ENCODE measurements around the gene BNC2. TPM values are rescaled to one million over a fixed set of nuclear protein-coding genes. Genes with fewer than 3 reads are reported as not detected.

BNC2 gene
- total RNA-seq, 1 experiment from 2014 or later, result 5.7 TPM

DNA sequence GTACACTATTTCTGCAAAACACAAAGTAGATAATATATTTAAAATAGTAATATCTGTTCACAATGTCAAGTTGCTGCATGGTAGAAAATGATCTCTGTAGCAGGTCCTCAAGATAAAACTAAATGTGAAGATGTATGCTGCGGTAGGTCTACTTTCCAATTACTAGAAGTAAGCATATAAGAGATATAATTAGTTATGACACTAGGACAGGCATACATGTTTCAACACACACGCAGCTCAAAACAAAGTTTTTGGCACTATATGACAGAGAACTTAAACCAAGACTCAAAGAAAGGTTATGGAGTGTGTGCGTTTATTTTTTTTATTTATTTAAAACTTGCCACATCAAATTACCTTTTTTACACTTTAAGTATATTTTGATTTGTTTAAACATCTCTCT lies 23.5 kb downstream of the BNC2 start:
- in situ Hi-C loops (cut with HindIII; ENCODE audit: low pct_unique_long_range_greater_than_20kb, low sequenced_read_pairs) (no loop called here), intact Hi-C loops (cut with micrococcal nuclease; ENCODE audit: unreplicated experiment) (no loop called here)
- no peak overlapping the region for H3K4me3 ChIP-seq (ENCODE audit: low read depth in 2 of 2, low read length in 2 of 2)
- DNase-seq (ENCODE audit: low read depth, low spot score) (no peak), ATAC-seq (no peak)
- H3K27me3 ChIP-seq (ENCODE audit: control insufficient read depth, insufficient read depth, low read length), result no peaks in the 10 kb centered on the region
- ChIA-PET CTCF (no interaction called here), POLR2A (no interaction called here)
- H3K36me3 ChIP-seq (ENCODE audit: control insufficient read depth, insufficient read depth, low read length), result no peaks in the 10 kb centered on the region
- H3K9me3 ChIP-seq (ENCODE audit: control insufficient read depth, insufficient read depth, low read depth, low read length), result no peaks in the 10 kb centered on the region
- BruUV-seq (replicated peaks), result no TSS peak
- no peaks in the 10 kb centered on the region for H3K4me1 ChIP-seq (ENCODE audit: control insufficient read depth, insufficient read depth, low read length)
- TF ChIP-seq SIN3A (IDR thresholded peaks at IDR 0.05; ENCODE audit: borderline replicate concordance, insufficient read depth, low read depth, low read length), result no peak
- TF ChIP-seq POLR2AphosphoS5 (IDR thresholded peaks at IDR 0.05; ENCODE audit: low read depth, low read length), result no peak
- TF ChIP-seq, protein P1, sequence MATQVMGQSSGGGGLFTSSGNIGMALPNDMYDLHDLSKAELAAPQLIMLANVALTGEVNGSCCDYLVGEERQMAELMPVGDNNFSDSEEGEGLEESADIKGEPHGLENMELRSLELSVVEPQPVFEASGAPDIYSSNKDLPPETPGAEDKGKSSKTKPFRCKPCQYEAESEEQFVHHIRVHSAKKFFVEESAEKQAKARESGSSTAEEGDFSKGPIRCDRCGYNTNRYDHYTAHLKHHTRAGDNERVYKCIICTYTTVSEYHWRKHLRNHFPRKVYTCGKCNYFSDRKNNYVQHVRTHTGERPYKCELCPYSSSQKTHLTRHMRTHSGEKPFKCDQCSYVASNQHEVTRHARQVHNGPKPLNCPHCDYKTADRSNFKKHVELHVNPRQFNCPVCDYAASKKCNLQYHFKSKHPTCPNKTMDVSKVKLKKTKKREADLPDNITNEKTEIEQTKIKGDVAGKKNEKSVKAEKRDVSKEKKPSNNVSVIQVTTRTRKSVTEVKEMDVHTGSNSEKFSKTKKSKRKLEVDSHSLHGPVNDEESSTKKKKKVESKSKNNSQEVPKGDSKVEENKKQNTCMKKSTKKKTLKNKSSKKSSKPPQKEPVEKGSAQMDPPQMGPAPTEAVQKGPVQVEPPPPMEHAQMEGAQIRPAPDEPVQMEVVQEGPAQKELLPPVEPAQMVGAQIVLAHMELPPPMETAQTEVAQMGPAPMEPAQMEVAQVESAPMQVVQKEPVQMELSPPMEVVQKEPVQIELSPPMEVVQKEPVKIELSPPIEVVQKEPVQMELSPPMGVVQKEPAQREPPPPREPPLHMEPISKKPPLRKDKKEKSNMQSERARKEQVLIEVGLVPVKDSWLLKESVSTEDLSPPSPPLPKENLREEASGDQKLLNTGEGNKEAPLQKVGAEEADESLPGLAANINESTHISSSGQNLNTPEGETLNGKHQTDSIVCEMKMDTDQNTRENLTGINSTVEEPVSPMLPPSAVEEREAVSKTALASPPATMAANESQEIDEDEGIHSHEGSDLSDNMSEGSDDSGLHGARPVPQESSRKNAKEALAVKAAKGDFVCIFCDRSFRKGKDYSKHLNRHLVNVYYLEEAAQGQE (IDR thresholded peaks at IDR 0.05; ENCODE audit: insufficient read depth in 1 of 2, low read depth in 2 of 2, low read length in 1 of 2), result no peak
- TF ChIP-seq TCF7L2 (IDR thresholded peaks at IDR 0.05; ENCODE audit: low read depth, low read length), result no peak
- TF ChIP-seq, protein P2, sequence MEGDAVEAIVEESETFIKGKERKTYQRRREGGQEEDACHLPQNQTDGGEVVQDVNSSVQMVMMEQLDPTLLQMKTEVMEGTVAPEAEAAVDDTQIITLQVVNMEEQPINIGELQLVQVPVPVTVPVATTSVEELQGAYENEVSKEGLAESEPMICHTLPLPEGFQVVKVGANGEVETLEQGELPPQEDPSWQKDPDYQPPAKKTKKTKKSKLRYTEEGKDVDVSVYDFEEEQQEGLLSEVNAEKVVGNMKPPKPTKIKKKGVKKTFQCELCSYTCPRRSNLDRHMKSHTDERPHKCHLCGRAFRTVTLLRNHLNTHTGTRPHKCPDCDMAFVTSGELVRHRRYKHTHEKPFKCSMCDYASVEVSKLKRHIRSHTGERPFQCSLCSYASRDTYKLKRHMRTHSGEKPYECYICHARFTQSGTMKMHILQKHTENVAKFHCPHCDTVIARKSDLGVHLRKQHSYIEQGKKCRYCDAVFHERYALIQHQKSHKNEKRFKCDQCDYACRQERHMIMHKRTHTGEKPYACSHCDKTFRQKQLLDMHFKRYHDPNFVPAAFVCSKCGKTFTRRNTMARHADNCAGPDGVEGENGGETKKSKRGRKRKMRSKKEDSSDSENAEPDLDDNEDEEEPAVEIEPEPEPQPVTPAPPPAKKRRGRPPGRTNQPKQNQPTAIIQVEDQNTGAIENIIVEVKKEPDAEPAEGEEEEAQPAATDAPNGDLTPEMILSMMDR (IDR thresholded peaks at IDR 0.05), result no peak
- no peak overlapping the region for H3K27ac ChIP-seq (ENCODE audit: low read length)

DNA sequence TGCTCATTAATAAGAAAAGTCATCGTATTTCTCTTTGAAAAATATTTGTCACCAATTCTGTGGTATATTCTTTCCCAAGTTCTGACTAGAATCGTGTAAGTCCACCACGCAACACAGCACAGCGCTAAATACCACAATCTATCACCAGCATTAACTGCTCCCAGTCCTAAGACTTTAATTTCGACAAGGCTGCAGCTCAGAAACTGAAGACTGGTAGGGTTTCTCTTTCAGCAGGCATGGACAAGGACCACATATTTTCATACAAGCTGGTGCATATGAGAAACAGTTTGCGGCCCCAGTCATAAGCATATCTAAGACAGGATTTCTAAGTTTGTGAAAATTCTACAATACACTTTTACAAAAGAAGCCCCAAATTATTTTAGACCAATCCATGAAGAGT lies 24.1 kb downstream of the BNC2 start:
- Histone ChIP-seq H3K27ac (ENCODE audit: low read length) (no peak overlapping the region), H3K36me3 (ENCODE audit: control insufficient read depth, insufficient read depth, low read length) (no peaks in the 10 kb centered on the region), H3K9me3 (ENCODE audit: control insufficient read depth, insufficient read depth, low read depth, low read length) (no peaks in the 10 kb centered on the region), H3K4me1 (ENCODE audit: control insufficient read depth, insufficient read depth, low read length) (no peaks in the 10 kb centered on the region), H3K27me3 (ENCODE audit: control insufficient read depth, insufficient read depth, low read length) (no peaks in the 10 kb centered on the region), H3K4me3 (ENCODE audit: low read depth in 2 of 2, low read length in 2 of 2) (no peak overlapping the region)
- ChIA-PET CTCF (no interaction called here), POLR2A (no interaction called here)
- no TSS peak for BruUV-seq (replicated peaks)
- TF ChIP-seq, protein P2 (IDR thresholded peaks at IDR 0.05), result no peak
- TF ChIP-seq, protein P1 (IDR thresholded peaks at IDR 0.05; ENCODE audit: insufficient read depth in 1 of 2, low read depth in 2 of 2, low read length in 1 of 2), result no peak
- TF ChIP-seq TCF7L2 (IDR thresholded peaks at IDR 0.05; ENCODE audit: low read depth, low read length) (no peak), SIN3A (IDR thresholded peaks at IDR 0.05; ENCODE audit: borderline replicate concordance, insufficient read depth, low read depth, low read length) (no peak), POLR2AphosphoS5 (IDR thresholded peaks at IDR 0.05; ENCODE audit: low read depth, low read length) (no peak)
- intact Hi-C loops (cut with micrococcal nuclease; ENCODE audit: unreplicated experiment), result no loop called here
- DNase-seq (ENCODE audit: low read depth, low spot score) (no peak), ATAC-seq (no peak)
- in situ Hi-C loops (cut with HindIII; ENCODE audit: low pct_unique_long_range_greater_than_20kb, low sequenced_read_pairs), result no loop called here

All from Panc1 (cell line).